ENCODE results near the gene ADGRA1. TPM values are rescaled to one million over a fixed set of nuclear protein-coding genes. Genes with fewer than 3 reads are reported as not detected.

ADGRA1 gene
- total and polyA plus RNA-seq, 2 donors (not counting 3 experiments of a cell fraction or from before 2014, with no cell fraction given) = not detected

- no peak for FAIRE-seq
- POLR2A ChIA-PET = no interaction called here
- CTCF ChIA-PET = interaction anchor here (0.5 kb wide), 1 partner anchor 11 kb away, joined by 3 read pairs; no protein-coding TSS in a partner anchor
Observed at GRCh38 chr10:133132473-133133291, 45.0 kb downstream of the ADGRA1 start.

More at GRCh38 chr10:133132473-133133291, 45.0 kb downstream of the ADGRA1 start:
- Histone ChIP-seq H2AFZ (ENCODE audit: low read depth, low read length) (no peak overlapping the region), H3K4me1 (ENCODE audit: control insufficient read depth, extremely low read depth, insufficient read depth, low read length) (no peaks in the 10 kb centered on the region), H3K9me1 (replicated peaks; ENCODE audit: control insufficient read depth, extremely low read depth, insufficient read depth, low read length) (no peaks in the 10 kb centered on the region), H4K20me1 (replicated peaks; ENCODE audit: control insufficient read depth, extremely low read depth, insufficient read depth, low read length) (no peaks in the 10 kb centered on the region), H3K9me3 (replicated peaks; ENCODE audit: control insufficient read depth, insufficient read depth, low read length) (no peaks in the 10 kb centered on the region), H3K36me3 (ENCODE audit: control insufficient read depth in 2 of 2, extremely low read depth in 1 of 2, insufficient read depth in 2 of 2, low read length in 2 of 2) (no peaks in the 10 kb centered on the region), H3K79me2 (ENCODE audit: control insufficient read depth, insufficient read depth, low read length) (no peaks in the 10 kb centered on the region), H3K4me3 (replicated peaks in 1 of 3; ENCODE audit: insufficient read depth in 1 of 3, low read depth in 1 of 3, low read length in 3 of 3) (no peak overlapping the region), H3K27me3 (ENCODE audit: control insufficient read depth in 2 of 2, insufficient read depth in 2 of 2, low read length in 2 of 2) (no peaks in the 10 kb centered on the region), H3K4me2 (ENCODE audit: insufficient read depth, low read length) (no peak overlapping the region), H3K27ac (ENCODE audit: insufficient read depth, low read depth, low read length) (no peak overlapping the region), H3K9ac (replicated peaks; ENCODE audit: extremely low read depth, insufficient read depth, low read length) (no peak overlapping the region)
- intact Hi-C loops (cut with micrococcal nuclease) (no loop called here), dilution Hi-C loops (cut with MboI; ENCODE audit: extremely low pct_ligation_motif_present, low sequenced_read_pairs) (no loop called here)
- no peak for DNase-seq (ENCODE audit: low read depth, low spot score)
- BruUV-seq (replicated peaks) = no TSS peak
- no peak for TF ChIP-seq JUN (IDR thresholded peaks at IDR 0.05; ENCODE audit: borderline replicate concordance, insufficient read depth, insufficient read length, low read depth)
- no peak for TF ChIP-seq GATA2 (IDR thresholded peaks at IDR 0.05; ENCODE audit: insufficient read depth, insufficient read length, low read depth, low read length)
- no peak for TF ChIP-seq POLR2A (IDR thresholded peaks at IDR 0.05; ENCODE audit: low read depth, low read length)
- no peak for TF ChIP-seq FOS (IDR thresholded peaks at IDR 0.05; ENCODE audit: borderline replicate concordance, insufficient read depth, low read length)
- TF ChIP-seq, protein P1, sequence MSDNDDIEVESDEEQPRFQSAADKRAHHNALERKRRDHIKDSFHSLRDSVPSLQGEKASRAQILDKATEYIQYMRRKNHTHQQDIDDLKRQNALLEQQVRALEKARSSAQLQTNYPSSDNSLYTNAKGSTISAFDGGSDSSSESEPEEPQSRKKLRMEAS (IDR thresholded peaks at IDR 0.05; ENCODE audit: insufficient read depth, insufficient read length) = no peak
- no peak for TF ChIP-seq POLR2AphosphoS5 (IDR thresholded peaks at IDR 0.05; ENCODE audit: insufficient read depth, low read depth, low read length)
- TF ChIP-seq CTCF (IDR thresholded peaks at IDR 0.05; ENCODE audit: extremely low read depth in 1 of 2, insufficient read depth in 1 of 2, low read depth in 1 of 2, low read length in 2 of 2) = no peak
- TF ChIP-seq EZH2 (IDR thresholded peaks at IDR 0.05; ENCODE audit: borderline replicate concordance, low read depth, low read length, severe bottlenecking) = no peak
- no peak for TF ChIP-seq MYC (IDR thresholded peaks at IDR 0.05; ENCODE audit: low read depth, low read length)
